Measurements from ENCODE around the gene EIF5A. TPM values are rescaled to one million over a fixed set of nuclear protein-coding genes. Genes with fewer than 3 reads are reported as not detected.
A peak's percentile ranks its signal among the peaks of the same experiment; 100 is the strongest.

Gene EIF5A
- total and polyA plus RNA-seq, 2 of the 8 experiments (the other 6 are each of a cell fraction or from before 2014, with no cell fraction given) = 717 to 1,172 TPM

- TF ChIP-seq E2F6 (IDR thresholded peaks at IDR 0.05) (peak; percentile 44; the same call in 1 of the 2 replicates), HDAC2 (IDR thresholded peaks at IDR 0.05; ENCODE audit: borderline replicate concordance in 1 of 2, low read depth in 2 of 2, low read length in 2 of 2) (peak; percentile 42 to 96; a peak in 2 of 4 replicates), SP2 (IDR thresholded peaks at IDR 0.05; ENCODE audit: low read length) (no peak), JUND (IDR thresholded peaks at IDR 0.05; ENCODE audit: low read length) (no peak; the same call in 1 of the 2 replicates), SIN3A (conservative IDR thresholded peaks at IDR 0.05 in 1 of 2, IDR thresholded peaks at IDR 0.05 in 1 of 2; ENCODE audit: low read depth in 1 of 2, low read length in 2 of 2) (peak; percentile 63 to 86; a peak in 3 of 4 replicates), POLR2AphosphoS5 (IDR thresholded peaks at IDR 0.05; ENCODE audit: low read depth, low read length) (peak; percentile 45), POLR2A (IDR thresholded peaks at IDR 0.05; ENCODE audit: control extremely low read depth in 1 of 2, low read depth in 2 of 2, low read length in 2 of 2) (peak in 1 of 2 experiments; percentile 79; a peak in 2 of 3 replicates), CREB1 (IDR thresholded peaks at IDR 0.05) (peak; percentile 71), CTBP2 (IDR thresholded peaks at IDR 0.05; ENCODE audit: borderline replicate concordance, insufficient read depth, insufficient read length, low read length) (no peak), SAP30 (IDR thresholded peaks at IDR 0.05; ENCODE audit: insufficient read depth, insufficient replicate concordance, low read length) (no peak), ATF2 (IDR thresholded peaks at IDR 0.05; ENCODE audit: low read length) (peak; percentile 88; the same call in 1 of the 2 replicates), KDM4A (IDR thresholded peaks at IDR 0.05; ENCODE audit: low read depth, low read length, severe bottlenecking) (peak; percentile 45), SP1 (IDR thresholded peaks at IDR 0.05; ENCODE audit: low read depth, low read length) (peak; percentile 94), SIRT6 (IDR thresholded peaks at IDR 0.05; ENCODE audit: low read length) (no peak), CTCF (IDR thresholded peaks at IDR 0.05; ENCODE audit: control extremely low read depth in 1 of 3, insufficient read depth in 1 of 3, low read depth in 1 of 3, low read length in 3 of 3) (peak; percentile 94 to 100 (median 97)), TAF1 (IDR thresholded peaks at IDR 0.05; ENCODE audit: low read depth, low read length) (peak; percentile 66; the same call in 1 of the 2 replicates), PHF8 (conservative IDR thresholded peaks at IDR 0.05; ENCODE audit: low read depth, low read length) (0 out of 2 replicates have a peak, but pooled peaks have one; percentile 35), BCL11A (IDR thresholded peaks at IDR 0.05; ENCODE audit: low read depth in 2 of 2, low read length in 2 of 2) (no peak)
Observed at GRCh38 chr17:7280519-7281073, 26.8 kb upstream of the EIF5A start (continued).

Measured in H1 (cell line).